Panc1 (cell line): ENCODE data around the gene YIPF5. TPM values are rescaled to one million over a fixed set of nuclear protein-coding genes. Genes with fewer than 3 reads are reported as not detected.

Experiments
- ATAC-seq: fragments of 200-7000 bp; cut with Tn5 transposase; 2 replicates; pipeline ENCODE4 v1.9.1; 2020; ENCODE audit warnings: mild to moderate bottlenecking, moderate library complexity
- BruUV-seq: library from RNA; stranded (reverse); fragments of 400-500 nt; replicated peaks from 2 replicates; lab custom pipeline; 2021; lab: Mats Ljungman, UMichigan
- CTCF ChIA-PET: fragments of 300-600 bp; sonication (Branson Sonifier 250); formaldehyde crosslinking; loops from one replicate; lab custom pipeline; 2022; ENCODE audit warnings: antibody characterized with exemption; lab: Charles Lee
- POLR2A ChIA-PET: fragments of 300-600 bp; sonication (Branson Sonifier 250); formaldehyde crosslinking; loops from one replicate; lab custom pipeline; 2022; ENCODE audit warnings: antibody characterized with exemption; lab: Charles Lee
- DNase-seq: peaks from one replicate; pipeline ENCODE4 v3.0.0-alpha.2; 2010; ENCODE audit warnings: low read depth, low spot score
- H3K27ac ChIP-seq: 2 replicates; pipeline ENCODE4 v1.5.1; 2011; ENCODE audit warnings: mild to moderate bottlenecking, low read length, inconsistent platforms
- H3K27me3 ChIP-seq: fragments of 200-500 bp; sonication (Bioruptor generic); 2 replicates; pipeline ENCODE4 v1.6.0; 2014; ENCODE audit warnings: low read length, inconsistent platforms; ENCODE audit not compliant: control insufficient read depth, insufficient read depth
- H3K36me3 ChIP-seq: fragments of 200-500 bp; sonication (Bioruptor generic); 2 replicates; pipeline ENCODE4 v1.5.1; 2014; ENCODE audit warnings: inconsistent platforms, mild to moderate bottlenecking, low read length, moderate library complexity; ENCODE audit not compliant: control insufficient read depth, insufficient read depth
- H3K4me1 ChIP-seq: 2 replicates; pipeline ENCODE4 v1.5.1; 2011; ENCODE audit warnings: inconsistent platforms, mild to moderate bottlenecking, low read length, moderate library complexity; ENCODE audit not compliant: control insufficient read depth, insufficient read depth
- H3K4me3 ChIP-seq, 2 experiments: 2 replicates each; pipeline ENCODE4 v1.5.1; 2011 to 2012; ENCODE audit warnings: low read depth in 2 of 2, low read length in 2 of 2, mild to moderate bottlenecking in 2 of 2, inconsistent platforms in 1 of 2, moderate library complexity in 1 of 2
- H3K9me3 ChIP-seq: fragments of 200-500 bp; sonication (Bioruptor generic); 2 replicates; pipeline ENCODE4 v1.5.1; 2014; ENCODE audit warnings: low read depth, mild to moderate bottlenecking, inconsistent platforms, low read length, moderate library complexity; ENCODE audit not compliant: control insufficient read depth, insufficient read depth
- POLR2AphosphoS5 ChIP-seq: IDR thresholded peaks from 2 replicates; pipeline ENCODE4 v1.6.1; 2012; ENCODE audit warnings: mild to moderate bottlenecking, low read depth, low read length, moderate library complexity
- SIN3A ChIP-seq: IDR thresholded peaks from 2 replicates; pipeline ENCODE4 v1.6.1; 2012; ENCODE audit warnings: low read depth, mild to moderate bottlenecking, low read length, moderate library complexity, borderline replicate concordance; ENCODE audit not compliant: insufficient read depth
- TCF7L2 ChIP-seq: IDR thresholded peaks from 2 replicates; pipeline ENCODE4 v1.6.1; 2011; ENCODE audit warnings: mild to moderate bottlenecking, low read depth, low read length, inconsistent platforms
- in situ Hi-C: cut with HindIII; loops from 2 replicates; pipeline ENCODE4 v1.10.0; 2016; ENCODE audit warnings: low sequenced_read_pairs, low pct_unique_long_range_greater_than_20kb
- intact Hi-C: fragments of 100-400 bp; cut with micrococcal nuclease; formaldehyde crosslinking; loops from one replicate; pipeline ENCODE4 v1.10.0; 2022; ENCODE audit not compliant: unreplicated experiment
- total RNA-seq: library from RNA; stranded (reverse); gene quantifications from one replicate; pipeline ENCODE4 v1.2.1, GENCODE V29; 2021; ENCODE audit not compliant: unreplicated experiment
- TF ChIP-seq, protein P1 (sequence below): fragments of 450-650 bp; IDR thresholded peaks from 2 replicates; pipeline ENCODE4 v1.5.1; 2017; ENCODE audit warnings: mild to moderate bottlenecking
- TF ChIP-seq, protein P2 (sequence below), 2 experiments: IDR thresholded peaks; 2 replicates each; pipeline ENCODE4 v1.6.1; 2011 to 2012; ENCODE audit warnings: low read depth in 2 of 2, control low read depth in 1 of 2, low read length in 1 of 2, mild to moderate bottlenecking in 1 of 2, moderate library complexity in 1 of 2; ENCODE audit not compliant: insufficient read depth in 1 of 2

Gene YIPF5
- total RNA-seq, 1 experiment from 2014 or later = 43.4 TPM

DNA sequence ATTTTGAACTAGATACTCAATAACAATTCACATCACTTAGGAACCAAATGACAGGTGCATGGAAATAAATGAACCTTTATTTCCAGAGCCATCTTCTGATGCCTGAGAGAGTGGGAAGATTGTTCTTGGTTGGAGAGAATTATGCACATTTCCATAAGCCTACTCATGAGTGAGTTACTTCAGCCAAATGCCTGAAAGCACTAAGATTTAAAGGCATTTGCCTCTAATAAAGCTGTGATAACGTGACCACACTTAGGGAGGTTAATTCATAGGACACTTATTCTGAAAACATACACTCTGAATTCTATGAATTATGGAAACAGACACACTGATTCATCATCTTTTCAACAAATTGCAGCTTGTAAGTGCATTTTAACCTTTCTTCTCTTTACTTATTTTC is 40.2 kb upstream of the YIPF5 start:
- POLR2A ChIA-PET = no interaction called here
- DNase-seq = no peak
- peaks cover 38% of the 10 kb centered on the region for H3K27me3 ChIP-seq

DNA sequence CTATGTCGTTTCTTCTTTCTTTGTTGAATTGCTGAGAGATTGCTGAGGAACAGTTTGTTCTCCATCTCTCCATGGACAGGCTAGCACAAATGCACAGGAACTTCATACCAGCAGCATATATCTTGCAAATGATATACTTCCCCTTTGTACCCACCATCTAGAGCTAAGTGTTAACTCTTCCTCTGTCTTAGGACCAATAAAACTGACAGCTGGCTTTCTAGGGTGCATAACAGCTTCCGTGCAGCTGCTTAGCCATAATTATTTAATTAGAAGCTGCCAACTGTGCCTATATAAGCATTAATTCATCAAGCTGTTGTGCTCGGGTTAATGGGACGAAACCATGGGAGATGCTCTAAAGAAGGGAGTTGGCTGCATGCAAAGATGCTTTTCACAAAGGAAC is 38.9 kb upstream of the YIPF5 start:
- BruUV-seq = no TSS peak
- Histone ChIP-seq H3K4me1 (no peaks in the 10 kb centered on the region), H3K9me3 (no peaks in the 10 kb centered on the region), H3K27ac (no peak overlapping the region), H3K27me3 (peaks cover 41% of the 10 kb centered on the region), H3K4me3 (no peak overlapping the region), H3K36me3 (no peaks in the 10 kb centered on the region)
- ATAC-seq = no peak
- CTCF ChIA-PET = interaction anchor here (0.7 kb wide), 1 partner anchor 110 kb away, joined by 3 read pairs; no protein-coding TSS in a partner anchor
- intact Hi-C loops (loop anchor here (10.0 kb wide), 1 partner anchor 185 kb away; no protein-coding TSS in a partner anchor), in situ Hi-C loops (no loop called here)
- POLR2A ChIA-PET = interaction anchor here (0.5 kb wide), 1 partner anchor 736 kb away, joined by 3 read pairs; no protein-coding TSS in a partner anchor
- DNase-seq = no peak
- no peak for TF ChIP-seq SIN3A
- TF ChIP-seq POLR2AphosphoS5 = no peak
- TF ChIP-seq, protein P1, sequence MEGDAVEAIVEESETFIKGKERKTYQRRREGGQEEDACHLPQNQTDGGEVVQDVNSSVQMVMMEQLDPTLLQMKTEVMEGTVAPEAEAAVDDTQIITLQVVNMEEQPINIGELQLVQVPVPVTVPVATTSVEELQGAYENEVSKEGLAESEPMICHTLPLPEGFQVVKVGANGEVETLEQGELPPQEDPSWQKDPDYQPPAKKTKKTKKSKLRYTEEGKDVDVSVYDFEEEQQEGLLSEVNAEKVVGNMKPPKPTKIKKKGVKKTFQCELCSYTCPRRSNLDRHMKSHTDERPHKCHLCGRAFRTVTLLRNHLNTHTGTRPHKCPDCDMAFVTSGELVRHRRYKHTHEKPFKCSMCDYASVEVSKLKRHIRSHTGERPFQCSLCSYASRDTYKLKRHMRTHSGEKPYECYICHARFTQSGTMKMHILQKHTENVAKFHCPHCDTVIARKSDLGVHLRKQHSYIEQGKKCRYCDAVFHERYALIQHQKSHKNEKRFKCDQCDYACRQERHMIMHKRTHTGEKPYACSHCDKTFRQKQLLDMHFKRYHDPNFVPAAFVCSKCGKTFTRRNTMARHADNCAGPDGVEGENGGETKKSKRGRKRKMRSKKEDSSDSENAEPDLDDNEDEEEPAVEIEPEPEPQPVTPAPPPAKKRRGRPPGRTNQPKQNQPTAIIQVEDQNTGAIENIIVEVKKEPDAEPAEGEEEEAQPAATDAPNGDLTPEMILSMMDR = no peak
- no peak for TF ChIP-seq TCF7L2

More for the DNA sequence above, 40.2 kb upstream of the YIPF5 start:
- CTCF ChIA-PET = no interaction called here
- no peak overlapping the region for H3K27ac ChIP-seq
- no peak overlapping the region for H3K4me3 ChIP-seq
- no peak for TF ChIP-seq POLR2AphosphoS5
- TF ChIP-seq TCF7L2 = no peak
- TF ChIP-seq, protein P2, sequence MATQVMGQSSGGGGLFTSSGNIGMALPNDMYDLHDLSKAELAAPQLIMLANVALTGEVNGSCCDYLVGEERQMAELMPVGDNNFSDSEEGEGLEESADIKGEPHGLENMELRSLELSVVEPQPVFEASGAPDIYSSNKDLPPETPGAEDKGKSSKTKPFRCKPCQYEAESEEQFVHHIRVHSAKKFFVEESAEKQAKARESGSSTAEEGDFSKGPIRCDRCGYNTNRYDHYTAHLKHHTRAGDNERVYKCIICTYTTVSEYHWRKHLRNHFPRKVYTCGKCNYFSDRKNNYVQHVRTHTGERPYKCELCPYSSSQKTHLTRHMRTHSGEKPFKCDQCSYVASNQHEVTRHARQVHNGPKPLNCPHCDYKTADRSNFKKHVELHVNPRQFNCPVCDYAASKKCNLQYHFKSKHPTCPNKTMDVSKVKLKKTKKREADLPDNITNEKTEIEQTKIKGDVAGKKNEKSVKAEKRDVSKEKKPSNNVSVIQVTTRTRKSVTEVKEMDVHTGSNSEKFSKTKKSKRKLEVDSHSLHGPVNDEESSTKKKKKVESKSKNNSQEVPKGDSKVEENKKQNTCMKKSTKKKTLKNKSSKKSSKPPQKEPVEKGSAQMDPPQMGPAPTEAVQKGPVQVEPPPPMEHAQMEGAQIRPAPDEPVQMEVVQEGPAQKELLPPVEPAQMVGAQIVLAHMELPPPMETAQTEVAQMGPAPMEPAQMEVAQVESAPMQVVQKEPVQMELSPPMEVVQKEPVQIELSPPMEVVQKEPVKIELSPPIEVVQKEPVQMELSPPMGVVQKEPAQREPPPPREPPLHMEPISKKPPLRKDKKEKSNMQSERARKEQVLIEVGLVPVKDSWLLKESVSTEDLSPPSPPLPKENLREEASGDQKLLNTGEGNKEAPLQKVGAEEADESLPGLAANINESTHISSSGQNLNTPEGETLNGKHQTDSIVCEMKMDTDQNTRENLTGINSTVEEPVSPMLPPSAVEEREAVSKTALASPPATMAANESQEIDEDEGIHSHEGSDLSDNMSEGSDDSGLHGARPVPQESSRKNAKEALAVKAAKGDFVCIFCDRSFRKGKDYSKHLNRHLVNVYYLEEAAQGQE (IDR thresholded peaks at IDR 0.05; ENCODE audit: insufficient read depth in 1 of 2, low read depth in 2 of 2, low read length in 1 of 2) = no peak
- H3K36me3 ChIP-seq = no peaks in the 10 kb centered on the region
- no peak for ATAC-seq
- H3K9me3 ChIP-seq = no peaks in the 10 kb centered on the region
- no peaks in the 10 kb centered on the region for H3K4me1 ChIP-seq
- intact Hi-C loops = no loop called here
- in situ Hi-C loops = no loop called here
- BruUV-seq = no TSS peak

DNA sequence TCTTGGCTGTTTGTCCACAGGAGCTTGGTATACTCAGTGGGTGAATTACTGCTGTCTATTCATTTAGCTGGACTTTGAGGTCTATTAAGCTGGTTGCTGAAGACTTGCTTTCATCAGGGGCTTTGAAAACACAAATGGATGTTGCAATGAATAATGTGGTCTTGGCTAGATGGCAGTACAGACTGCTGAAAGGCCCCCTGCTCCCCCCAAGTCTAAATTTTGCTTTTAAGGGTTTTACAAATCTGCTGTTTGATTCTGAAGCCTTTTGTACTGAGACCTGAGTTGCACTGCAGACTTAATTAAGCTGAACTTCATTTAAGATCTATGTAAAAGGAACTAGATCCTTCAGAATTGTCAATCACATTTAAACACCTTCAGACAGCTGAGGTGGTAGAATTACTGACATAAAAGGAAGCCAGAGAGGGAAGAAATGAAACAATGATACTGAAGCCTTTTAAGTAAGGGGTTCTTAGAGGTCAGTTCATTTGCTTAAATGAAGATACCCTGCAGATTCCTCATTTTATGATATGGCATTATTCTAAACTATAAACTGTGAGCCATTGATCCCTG is 37.5 kb upstream of the YIPF5 start:
- no peak overlapping the region for H3K4me3 ChIP-seq
- no peak for DNase-seq
- intact Hi-C loops (loop anchor here (10.0 kb wide), 1 partner anchor 187 kb away; no protein-coding TSS in a partner anchor), in situ Hi-C loops (no loop called here)
- H3K27ac ChIP-seq = no peak overlapping the region
- ChIA-PET CTCF (interaction anchor here (0.6 kb wide), 1 partner anchor 1604 kb away, joined by 5 read pairs; no protein-coding TSS in a partner anchor), POLR2A (no interaction called here)
- TF ChIP-seq TCF7L2 = no peak
- TF ChIP-seq, protein P2 (IDR thresholded peaks at IDR 0.05; ENCODE audit: insufficient read depth in 1 of 2, low read depth in 2 of 2, low read length in 1 of 2) = no peak
- TF ChIP-seq, protein P1 = no peak; the same call in 1 of the 2 replicates
- no peak for ATAC-seq
- H3K9me3 ChIP-seq = no peaks in the 10 kb centered on the region
- no TSS peak for BruUV-seq
- H3K4me1 ChIP-seq = no peaks in the 10 kb centered on the region
- peaks cover 43% of the 10 kb centered on the region for H3K27me3 ChIP-seq
- H3K36me3 ChIP-seq = no peaks in the 10 kb centered on the region
